Measurements from ENCODE around the gene DMXL1.
A peak's percentile ranks its signal among the peaks of the same experiment; 100 is the strongest.

Gene DMXL1, protein sequence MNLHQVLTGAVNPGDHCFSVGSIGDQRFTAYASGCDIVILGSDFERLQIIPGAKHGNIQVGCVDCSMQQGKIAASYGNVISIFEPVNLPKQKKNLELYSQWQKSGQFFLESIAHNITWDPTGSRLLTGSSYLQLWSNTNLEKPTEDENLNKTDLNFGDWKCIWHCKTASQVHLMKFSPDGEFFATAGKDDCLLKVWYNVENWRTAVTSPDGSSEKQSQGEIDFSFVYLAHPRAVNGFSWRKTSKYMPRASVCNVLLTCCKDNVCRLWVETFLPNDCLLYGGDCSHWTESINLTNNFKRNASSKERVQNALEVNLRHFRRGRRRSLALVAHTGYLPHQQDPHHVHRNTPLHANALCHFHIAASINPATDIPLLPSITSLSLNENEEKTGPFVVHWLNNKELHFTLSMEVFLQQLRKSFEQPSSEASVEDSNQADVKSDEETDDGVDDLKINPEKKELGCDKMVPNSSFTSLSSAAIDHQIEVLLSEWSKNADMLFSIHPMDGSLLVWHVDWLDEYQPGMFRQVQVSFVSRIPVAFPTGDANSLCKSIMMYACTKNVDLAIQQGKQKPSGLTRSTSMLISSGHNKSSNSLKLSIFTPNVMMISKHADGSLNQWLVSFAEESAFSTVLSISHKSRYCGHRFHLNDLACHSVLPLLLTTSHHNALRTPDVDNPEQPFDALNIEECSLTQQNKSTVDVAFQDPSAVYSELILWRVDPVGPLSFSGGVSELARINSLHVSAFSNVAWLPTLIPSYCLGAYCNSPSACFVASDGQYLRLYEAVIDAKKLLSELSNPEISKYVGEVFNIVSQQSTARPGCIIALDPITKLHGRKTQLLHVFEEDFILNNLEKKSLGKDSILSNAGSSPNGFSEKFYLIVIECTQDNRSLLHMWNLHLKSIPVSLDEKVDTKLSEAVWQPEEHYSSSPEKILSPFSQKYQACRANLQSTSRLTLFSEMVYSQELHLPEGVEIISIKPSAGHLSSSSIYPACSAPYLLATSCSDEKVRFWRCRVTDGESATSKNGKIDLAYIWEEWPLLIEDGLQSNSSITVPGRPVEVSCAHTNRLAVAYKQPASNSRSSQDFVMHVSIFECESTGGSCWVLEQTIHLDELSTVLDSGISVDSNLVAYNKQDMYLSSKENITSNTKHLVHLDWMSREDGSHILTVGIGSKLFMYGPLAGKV (N-terminal part only)

DNA sequence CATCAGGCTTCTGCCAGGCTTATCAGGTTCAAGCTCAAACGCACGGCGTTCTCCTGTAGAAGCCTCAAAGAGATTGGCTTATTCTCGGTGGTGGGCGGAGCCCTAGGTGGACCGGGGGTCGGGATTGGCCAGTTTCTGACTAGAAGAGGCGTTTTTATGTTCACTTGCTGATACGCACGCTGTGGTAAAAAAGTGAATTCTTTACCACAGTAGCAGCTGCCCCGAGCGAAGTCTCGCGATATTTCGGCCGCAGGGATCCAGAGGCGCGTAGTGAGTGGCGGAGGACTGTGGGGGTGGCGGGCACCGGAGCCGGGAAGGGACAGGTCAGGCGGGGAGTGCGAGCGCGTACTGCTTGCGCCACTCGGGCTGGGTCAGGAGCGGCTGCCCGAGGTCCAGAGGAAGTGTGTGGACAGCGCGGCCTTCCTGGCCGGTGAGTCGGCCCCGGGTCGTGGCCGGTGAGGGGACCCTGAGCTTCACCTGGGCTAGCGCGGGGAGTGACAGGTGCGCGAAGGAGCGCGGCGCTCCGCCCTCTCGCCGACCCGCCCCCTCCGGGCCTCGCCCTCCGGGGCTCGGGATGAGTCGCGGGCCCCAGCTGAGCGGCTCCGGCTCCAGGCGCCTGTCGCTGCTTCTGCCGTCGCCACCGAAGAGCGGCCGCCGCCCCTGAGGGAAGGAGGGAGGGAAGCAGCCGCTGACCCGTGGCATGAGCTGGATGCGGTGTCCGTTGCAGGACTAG is at the start of gene DMXL1:
Gene DMXL1, plus strand, starts transcription at position 260 of the 733 bp plus-strand sequence. CDS start 483 bp downstream, outside the sequence.
- DNase-seq (ENCODE audit: low read depth in 2 of 2): peak; percentile 94 to 97

DNA sequence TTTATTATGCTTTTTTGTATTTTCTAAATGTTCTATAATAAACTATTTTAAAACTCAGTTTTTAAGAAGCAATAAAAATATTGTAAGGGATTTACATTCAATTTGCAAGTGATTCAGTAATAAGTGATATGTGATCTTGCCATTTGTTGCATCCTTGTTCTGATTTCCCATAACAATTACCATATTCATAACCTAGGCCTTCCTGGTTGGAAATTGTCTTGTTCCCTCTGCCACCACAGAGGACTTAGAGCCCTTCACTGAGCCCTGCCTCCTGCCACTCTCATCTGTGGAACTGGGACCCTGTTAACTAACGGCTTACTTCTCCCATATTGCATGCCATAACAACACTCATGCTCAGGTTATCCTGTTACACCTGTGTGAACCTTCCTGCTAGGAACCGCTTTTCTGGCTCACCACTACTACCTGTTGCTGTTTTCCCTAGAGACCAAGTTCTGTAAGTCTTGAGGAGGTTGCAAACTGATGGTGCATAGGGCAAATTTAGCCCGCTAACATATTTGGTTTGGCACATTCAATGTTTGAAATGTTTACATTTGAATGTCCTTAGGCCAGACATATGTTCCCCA is 49.6 kb upstream of the DMXL1 start:
- DNase-seq (ENCODE audit: low read depth in 2 of 2): no peak

DNA sequence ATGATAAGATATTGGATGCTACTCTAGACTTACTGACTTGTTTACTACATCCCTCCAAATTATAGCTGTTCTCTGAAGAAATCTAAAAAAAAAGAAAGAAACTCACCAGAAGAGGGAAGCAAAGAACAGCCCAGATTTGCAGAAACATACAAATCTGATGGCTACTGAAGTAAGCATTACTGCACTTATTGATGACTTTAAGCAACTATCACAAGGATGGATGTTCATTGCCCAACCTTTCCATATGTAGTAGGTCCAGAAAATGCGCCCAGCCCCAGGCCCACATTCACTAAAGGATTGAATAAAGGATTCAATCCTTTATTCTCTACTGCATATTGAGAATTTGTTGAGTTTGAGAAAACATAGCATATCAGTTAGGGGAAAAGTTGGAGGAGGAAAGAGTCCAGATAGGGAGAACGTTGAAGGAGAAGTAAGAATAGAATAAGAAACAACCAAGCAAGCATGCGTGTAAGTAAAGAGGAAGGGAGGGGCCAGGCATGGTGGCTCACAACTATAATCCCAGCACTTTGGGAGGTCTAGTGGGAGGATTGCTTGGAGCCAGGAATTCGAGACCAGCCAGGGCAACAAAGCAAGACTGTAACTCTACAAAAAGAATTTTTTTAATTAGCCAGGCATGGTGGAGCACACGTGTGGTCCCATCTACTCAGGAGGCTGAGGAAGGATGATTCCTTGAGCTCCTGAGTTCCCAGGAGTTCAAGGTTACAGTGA is 48.7 kb upstream of the DMXL1 start:
- no peak for DNase-seq (ENCODE audit: low read depth in 2 of 2)

DNA sequence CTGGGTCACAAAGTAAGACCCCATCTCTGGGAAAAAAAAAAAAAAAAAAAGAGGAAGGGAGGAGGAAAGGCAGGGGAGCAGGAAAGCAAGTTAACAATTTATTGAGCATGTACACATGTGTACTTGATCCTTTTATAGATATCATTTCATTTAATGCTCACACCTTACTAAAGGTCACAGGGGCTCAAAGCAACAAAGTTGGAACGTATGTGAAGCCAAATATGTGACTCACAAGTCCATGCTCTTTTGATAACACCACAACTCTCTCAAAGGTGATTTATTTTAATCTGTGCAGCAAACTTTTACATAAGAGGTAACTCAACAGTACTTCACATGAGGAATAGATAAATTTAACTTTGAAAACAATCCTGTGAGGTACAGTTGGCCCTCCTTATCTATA is 48.1 kb upstream of the DMXL1 start:
- DNase-seq (ENCODE audit: low read depth in 2 of 2): no peak

DNA sequence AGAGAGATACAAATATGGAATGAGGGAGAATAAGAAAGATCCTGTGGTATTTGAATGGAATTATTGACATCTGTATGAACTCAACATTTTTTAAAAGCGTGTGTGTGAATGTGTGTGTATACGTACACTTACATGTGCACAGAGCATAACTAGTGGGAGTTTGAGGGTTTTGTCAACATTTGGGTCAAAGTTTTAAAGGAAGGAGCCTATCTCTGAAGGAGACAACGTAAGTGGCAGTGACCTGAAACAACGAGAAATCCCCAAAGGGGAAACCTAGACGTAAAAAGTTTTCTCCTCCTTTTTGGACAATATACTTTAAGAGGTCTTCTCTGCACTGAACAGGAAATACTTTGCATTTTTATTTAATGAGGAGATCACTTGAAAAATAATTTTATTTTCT is 42.3 kb upstream of the DMXL1 start:
- DNase-seq (ENCODE audit: low read depth in 2 of 2): no peak

DNA sequence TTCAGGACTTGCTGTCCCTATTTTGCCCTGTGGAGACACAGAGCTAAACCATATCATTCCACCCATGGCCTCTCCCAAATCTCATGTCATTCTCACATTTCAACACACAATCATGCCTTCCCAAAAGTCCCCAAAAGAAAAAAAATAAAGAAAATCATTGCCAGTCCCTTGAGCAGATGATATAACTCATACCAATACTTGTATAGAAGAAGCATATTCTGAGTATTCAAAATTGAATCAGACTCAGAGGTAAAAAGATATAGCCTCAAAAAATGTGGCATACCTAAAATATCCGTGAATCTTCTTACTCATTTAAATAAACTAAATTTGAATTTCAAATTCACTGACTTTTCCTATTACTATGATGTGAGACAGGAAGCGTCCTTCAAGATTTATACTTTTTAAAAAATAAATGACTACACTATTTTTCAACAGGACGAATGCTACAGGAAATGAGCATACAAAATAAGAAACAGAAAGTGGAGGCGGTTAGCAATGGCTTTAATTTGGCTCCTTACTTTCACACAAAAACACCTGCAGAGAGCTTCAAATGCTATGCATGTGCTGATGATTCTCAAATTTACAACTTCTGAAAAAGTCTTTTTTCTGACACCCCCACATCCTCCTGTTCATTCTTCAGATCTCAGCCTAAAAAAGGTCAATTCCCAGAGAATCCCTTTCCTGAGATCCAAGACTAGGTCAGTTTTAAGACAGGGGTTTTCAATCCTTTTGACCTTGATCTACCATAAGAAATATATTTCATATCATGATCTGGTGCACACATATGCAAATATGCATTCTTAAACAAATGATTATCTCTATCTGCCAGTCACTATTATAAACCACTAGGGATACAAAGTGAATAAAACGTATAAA is 39.6 kb upstream of the DMXL1 start:
- no peak for DNase-seq (ENCODE audit: low read depth in 2 of 2)

DNA sequence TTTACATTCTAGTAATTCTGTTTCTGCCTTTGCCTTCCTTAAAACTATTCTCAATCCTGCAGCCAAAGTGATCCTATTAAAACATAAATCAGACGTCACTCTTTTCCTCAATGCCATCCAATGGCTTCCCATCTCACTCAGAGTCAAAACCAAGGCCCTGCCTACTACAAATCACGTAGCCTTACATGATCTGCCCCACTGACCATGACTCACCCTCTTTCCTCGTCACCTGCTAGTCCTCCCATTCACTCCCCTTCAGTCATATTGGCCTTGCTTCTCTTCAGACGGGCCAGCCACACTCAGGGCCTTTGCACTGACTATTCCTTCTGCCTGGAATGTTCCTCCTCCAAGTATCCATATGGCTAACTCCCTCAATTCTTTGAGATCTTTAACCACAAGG is 39.0 kb upstream of the DMXL1 start:
- peak in 1 of 2 experiments; percentile 5 for DNase-seq (ENCODE audit: low read depth in 2 of 2)

DNA sequence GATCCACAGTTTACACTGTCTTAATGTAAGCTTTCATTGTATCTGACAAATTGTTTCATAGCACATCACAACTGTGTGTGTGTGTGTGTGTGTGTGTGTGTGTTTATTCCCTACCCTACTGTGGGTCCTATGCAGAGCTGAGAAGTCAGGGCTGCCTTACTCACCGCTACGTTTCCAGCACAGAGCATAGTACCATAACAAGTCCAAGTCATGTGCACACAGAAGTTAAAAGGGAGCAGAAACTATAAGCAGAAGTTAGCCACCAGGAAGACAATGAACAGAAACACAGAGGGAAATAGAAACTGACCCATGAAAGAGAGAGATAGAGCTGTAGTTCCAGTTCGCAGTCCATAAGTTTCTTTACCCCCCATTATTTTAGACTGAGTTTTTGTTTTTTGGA is 38.2 kb upstream of the DMXL1 start:
- no peak for DNase-seq (ENCODE audit: low read depth in 2 of 2)

DNA sequence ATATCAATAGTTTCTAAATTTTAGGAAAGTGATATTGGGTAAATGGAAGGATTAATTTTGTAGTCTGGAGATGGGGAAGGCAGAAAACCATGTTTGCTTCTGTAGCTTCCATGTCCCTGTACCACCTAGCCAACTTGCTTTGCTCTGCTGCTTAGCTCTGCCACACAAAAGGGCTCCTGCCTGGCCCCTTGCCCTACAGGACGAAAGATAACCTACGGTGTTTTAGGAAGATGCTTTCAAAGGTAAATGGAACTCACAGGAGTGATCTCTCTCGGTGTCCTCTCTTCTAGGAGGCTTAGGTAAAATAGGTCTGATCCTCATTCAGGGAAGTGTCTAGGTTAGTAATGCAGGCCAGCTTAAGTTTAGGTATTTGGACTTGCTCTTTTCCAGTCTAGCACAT is 37.8 kb upstream of the DMXL1 start:
- DNase-seq (ENCODE audit: low read depth in 2 of 2): no peak

DNA sequence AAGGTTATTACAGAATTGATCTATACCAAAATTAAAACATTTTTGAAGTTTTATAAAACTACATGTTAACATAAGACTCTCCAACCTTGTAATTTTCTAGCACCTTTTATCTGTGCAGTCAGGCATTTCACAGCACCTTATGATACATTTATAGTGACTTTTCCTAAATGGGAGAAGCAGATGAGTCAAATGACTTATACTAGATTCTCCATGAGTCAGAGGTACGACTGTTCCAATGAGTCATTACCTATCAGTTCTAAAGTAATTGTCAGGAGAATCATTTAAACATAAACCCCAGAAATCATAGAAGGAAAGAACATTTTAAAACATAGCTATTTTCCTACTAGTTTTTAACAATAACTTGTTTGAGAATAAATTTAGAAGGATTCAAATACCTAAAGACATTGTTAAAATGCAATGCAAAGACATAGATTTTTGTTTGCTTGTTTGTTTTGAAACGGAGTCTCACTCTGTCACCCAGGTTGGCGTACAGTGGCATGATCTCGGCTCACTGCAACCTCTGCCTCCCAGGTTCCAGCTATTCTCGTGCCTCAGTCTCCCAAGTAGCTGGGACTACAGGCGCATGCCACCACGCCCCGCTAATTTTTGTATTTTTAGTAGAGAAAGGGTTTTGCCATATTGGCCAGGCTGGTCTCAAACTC is 34.7 kb upstream of the DMXL1 start:
- DNase-seq (ENCODE audit: low read depth in 2 of 2): no peak

DNA sequence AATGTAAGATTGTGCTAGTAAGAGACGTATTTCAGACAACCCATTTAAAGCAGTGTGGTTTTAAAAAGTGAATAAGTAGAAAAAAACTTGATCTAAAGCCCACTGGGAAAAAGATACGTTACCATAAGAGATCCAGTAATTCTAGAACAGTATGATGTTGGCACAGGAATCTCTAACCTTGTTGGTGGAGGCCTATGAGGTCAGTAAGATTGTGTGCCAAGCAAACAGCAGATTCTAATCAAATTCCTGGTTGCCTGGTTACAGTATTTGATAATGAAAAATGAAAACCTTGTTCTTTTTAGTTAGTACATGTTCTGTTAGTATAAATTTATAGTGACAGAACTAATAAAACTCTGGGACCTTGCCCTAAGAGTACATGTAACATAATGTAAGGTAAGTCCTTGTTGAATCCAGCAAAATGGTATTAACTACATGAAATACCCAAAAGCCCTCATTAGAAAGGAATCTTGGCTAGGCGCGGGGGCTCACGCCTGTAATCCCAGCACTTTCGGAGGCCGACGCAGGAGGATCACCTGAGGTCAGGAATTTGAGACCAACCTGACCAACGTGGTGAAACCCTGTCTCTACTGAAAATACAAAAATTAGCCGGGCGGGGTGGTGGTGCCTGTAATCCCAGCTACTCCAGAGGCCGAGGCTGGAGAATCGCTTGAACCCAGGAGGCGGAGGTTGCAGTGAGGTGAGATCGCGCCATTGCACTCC is 33.2 kb upstream of the DMXL1 start:
- no peak for DNase-seq (ENCODE audit: low read depth in 2 of 2)

DNA sequence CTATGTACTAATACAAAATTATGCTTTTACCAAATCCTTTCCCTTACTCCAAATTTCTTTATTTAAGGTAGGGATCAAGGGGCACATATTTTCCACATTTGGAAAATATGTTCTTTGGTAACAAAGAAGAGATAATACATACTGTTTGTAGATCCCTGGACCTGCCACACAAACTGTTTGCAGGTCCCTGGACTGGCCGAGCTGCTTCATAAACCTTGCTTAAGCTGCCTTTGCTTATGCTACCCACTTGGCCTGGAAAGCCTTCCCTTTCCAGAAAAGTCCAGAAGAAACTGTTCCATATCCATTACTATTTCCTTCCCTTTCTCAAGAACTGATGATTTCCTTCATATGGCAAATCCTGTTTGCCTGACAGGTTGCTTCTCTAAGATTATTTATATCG is 22.6 kb upstream of the DMXL1 start:
- DNase-seq (ENCODE audit: low read depth in 2 of 2): no peak

DNA sequence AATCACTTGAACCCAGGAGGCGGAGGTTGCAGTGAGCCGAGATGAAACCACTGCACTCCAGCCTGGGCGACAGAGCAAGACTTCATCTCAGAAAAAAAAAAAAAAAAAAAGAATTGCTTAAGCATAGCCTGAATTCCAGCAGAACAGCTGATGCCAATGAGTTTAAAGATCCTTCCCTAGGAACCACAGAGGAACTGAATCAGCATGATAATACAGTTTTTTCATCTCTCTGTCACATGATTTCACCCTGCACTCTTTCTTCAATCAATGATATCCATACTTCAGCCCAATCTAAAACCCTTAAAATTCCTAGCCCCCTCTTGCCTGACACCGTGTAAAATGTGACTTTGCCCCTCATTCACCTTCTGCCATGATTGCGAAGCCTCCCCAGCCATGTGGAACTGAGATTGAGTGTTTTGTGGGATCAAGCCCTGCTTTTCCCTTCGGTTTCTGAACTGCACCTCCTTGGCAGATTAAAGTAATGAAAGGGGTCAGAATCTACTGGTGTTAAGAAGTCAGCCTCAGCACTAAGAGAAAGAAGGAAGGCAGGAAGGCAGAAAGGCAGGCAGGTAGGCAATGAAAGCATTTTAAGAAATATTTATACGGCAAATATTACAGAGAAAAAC is 20.9 kb upstream of the DMXL1 start:
- no peak for DNase-seq (ENCODE audit: low read depth in 2 of 2)

DNA sequence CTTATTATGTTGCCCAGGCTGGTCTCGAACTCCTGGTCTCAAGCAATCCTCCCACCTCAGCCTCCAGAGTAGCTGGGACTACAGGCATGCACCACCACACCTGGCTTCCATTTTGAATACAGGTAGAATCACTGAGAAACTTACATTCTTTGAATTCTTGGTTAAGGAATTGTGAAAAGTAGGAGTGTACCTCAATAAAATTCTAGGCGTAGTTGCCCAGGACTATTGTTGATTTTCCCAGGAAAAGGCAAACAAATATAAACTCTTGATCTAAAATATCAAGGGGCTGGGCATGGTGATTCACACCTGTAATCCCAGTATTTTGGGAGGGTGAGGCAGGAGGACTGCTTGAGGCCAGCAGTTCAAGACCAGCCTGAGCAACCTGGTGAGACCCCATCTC is 16.8 kb upstream of the DMXL1 start:
- DNase-seq (ENCODE audit: low read depth in 2 of 2): no peak

DNA sequence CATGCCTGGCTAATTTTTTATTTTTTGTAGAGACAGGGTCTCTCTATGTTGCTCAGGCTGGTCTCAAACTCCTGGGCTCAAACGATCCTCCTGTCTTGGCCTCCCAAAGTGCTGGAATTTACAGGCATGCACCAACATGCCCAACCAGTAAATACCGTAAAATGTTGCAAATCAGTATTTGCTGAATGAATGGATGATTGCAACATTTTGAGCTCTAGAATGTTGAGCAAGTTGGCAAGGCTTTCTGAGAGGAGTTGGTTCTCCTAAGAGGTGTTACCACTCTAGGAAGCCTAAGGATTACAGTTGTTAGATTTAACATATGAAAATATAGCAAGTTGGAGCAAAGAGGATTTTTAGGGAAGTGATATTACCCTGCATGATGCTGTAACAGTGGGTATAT is 15.6 kb upstream of the DMXL1 start:
- DNase-seq (ENCODE audit: low read depth in 2 of 2): no peak

DNA sequence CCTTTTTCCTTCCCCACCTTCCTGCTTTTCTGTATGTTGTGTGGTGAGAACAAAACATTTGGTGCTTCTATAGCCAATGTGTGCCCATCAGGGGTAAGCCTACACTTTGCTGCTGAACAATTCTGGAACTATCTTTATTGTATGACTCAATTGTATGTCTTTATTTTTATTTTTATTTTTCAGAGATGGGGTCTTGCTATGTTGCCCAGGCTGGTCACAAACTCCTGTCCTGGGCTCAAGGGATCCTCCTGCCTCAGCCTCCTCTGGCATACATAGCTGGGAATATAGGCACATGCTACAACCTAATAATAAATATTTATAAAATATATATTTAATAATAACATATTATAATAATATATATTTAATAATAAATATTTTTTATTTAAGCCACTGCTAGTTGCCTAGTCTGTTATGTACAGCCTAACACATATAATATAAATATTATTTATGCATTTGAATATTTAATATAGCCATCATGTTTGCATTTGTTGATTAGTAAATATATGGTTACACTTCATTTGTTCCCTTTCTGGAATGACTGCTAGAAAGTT is 11.8 kb upstream of the DMXL1 start:
- DNase-seq (ENCODE audit: low read depth in 2 of 2): no peak

DNA sequence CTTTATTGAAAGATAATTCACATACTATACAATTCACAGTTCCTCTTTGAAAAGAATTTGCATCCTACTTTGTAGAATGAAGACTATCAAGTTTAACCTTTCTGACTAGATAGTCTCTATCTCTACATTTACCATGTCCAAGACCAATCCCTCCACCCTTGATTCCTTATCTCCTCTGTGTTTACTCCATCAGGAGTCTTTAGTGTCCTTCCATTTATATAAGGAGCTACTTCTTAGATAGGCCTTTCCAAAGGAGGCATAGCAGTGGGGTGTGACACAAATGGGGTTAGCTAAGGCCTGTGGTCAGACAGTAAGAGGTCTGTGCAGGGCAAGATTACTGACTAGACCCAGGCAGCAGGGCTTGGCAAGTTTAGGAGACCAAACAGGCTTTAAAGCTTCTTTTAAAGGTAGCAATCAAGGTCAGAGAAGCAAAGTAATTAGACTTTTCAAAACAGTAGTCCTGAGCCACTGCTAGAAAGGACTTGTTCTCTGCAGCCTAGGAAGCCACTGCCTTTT is 11.1 kb upstream of the DMXL1 start:
- DNase-seq (ENCODE audit: low read depth in 2 of 2): no peak

Measured in stimulated activated CD4-positive, alpha-beta T cell treated with anti-CD3 and anti-CD28 coated beads, Interleukin-12 subunit alpha, Interleukin-12 subunit beta, amount 100 ng/mL, for 24 hours (primary cell).